ENCODE data around the gene PEX3. TPM values are rescaled to one million over a fixed set of nuclear protein-coding genes. Genes with fewer than 3 reads are reported as not detected.
A peak's percentile ranks its signal among the peaks of the same experiment; 100 is the strongest.

Gene PEX3
- polyA plus RNA-seq, 3 donors = 3.2 to 6.9 (median 5.2) TPM

DNA sequence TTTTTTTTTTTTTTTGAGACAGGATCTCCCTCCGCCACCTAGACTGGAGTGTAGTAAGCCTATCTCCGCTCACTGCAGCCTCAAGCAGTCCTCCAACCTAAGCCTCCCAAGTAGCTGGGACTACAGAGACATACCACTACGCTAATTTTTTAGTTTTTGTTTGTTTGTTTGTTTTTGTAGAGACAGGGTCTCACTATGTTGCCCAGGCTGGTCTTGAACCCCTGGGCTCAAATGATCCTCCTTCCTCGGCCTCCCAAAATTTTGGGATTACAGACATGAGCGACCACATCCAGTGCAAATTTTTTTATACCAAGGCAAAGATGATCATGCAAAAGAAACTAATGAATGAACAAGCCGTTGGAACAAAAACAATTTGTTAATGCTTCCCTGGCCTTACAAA, 55.6 kb downstream of the PEX3 start:
- Histone ChIP-seq H4K20me1 (ENCODE audit: insufficient read depth, low read length) (peaks cover 55% of the 10 kb centered on the region), H3K9me3 (replicated peaks in 1 of 2; ENCODE audit: control insufficient read depth in 1 of 2, insufficient read depth in 1 of 2, low read length in 2 of 2) (no peaks in the 10 kb centered on the region)
- H3K4me3 Mint-ChIP-seq = no peak overlapping the region

DNA sequence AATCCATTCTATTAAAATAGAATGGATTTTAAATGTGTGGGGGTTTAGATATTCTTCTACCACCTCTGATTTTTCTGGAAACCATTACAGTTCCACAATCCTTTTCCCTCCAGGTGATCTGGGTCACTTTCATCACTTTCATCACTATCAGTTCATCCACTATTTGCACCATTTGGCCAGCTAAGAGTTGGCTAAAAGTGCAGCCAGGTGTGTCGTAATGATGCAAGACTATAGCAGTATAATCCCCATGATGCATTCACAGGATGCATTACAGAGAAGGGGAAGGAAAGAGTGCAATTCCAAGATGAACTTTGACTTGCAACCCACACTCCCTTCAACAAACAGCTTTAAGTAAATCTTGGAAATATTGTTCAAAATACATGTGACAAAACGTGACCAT, 56.0 kb downstream of the PEX3 start:
- no peaks in the 10 kb centered on the region for H3K9me3 ChIP-seq (replicated peaks in 1 of 2; ENCODE audit: control insufficient read depth in 1 of 2, insufficient read depth in 1 of 2, low read length in 2 of 2)
- no peak overlapping the region for H3K9ac ChIP-seq (ENCODE audit: insufficient read depth, low read length, poor library complexity, severe bottlenecking)
- no peaks in the 10 kb centered on the region for H3K27me3 Mint-ChIP-seq (ENCODE audit: low read depth in 3 of 3)
- H3K4me1 Mint-ChIP-seq = peaks cover 25% of the 10 kb centered on the region
- H3K27ac Mint-ChIP-seq = no peak overlapping the region
- H3K36me3 Mint-ChIP-seq = peaks cover 49 to 62% of the 10 kb centered on the region in 2 donors
- no peak overlapping the region for H3K4me3 ChIP-seq (replicated peaks in 1 of 3; ENCODE audit: low read depth in 2 of 3, low read length in 3 of 3)
- TF ChIP-seq, protein P1, sequence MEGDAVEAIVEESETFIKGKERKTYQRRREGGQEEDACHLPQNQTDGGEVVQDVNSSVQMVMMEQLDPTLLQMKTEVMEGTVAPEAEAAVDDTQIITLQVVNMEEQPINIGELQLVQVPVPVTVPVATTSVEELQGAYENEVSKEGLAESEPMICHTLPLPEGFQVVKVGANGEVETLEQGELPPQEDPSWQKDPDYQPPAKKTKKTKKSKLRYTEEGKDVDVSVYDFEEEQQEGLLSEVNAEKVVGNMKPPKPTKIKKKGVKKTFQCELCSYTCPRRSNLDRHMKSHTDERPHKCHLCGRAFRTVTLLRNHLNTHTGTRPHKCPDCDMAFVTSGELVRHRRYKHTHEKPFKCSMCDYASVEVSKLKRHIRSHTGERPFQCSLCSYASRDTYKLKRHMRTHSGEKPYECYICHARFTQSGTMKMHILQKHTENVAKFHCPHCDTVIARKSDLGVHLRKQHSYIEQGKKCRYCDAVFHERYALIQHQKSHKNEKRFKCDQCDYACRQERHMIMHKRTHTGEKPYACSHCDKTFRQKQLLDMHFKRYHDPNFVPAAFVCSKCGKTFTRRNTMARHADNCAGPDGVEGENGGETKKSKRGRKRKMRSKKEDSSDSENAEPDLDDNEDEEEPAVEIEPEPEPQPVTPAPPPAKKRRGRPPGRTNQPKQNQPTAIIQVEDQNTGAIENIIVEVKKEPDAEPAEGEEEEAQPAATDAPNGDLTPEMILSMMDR (IDR thresholded peaks at IDR 0.05) = no peak
- intact Hi-C loops (cut with micrococcal nuclease) = no loop called here
- H3K27me3 ChIP-seq (ENCODE audit: control insufficient read depth in 2 of 2, insufficient read depth in 2 of 2, low read length in 2 of 2) = no peaks in the 10 kb centered on the region
- peaks cover 49% of the 10 kb centered on the region for H3K79me2 ChIP-seq (ENCODE audit: insufficient read depth, low read length)
- no peak overlapping the region for H3K27ac ChIP-seq (ENCODE audit: low read depth in 1 of 2, low read length in 2 of 2)
- H3K36me3 ChIP-seq (replicated peaks in 1 of 2; ENCODE audit: control insufficient read depth in 1 of 2, insufficient read depth in 2 of 2, low read length in 2 of 2) = peaks cover 50 to 61% of the 10 kb centered on the region in 2 donors
- 100% methylated on average over 1 of the region's 2 CpGs for WGBS (ENCODE audit: insufficient coverage)
- peaks cover 14 to 19% of the 10 kb centered on the region in 2 donors for H3K4me1 ChIP-seq (ENCODE audit: control insufficient read depth in 1 of 2, insufficient read depth in 2 of 2, low read length in 2 of 2)
- no peak for DNase-seq
- no peak overlapping the region for H3K4me2 ChIP-seq (replicated peaks; ENCODE audit: extremely low read depth, low read length, poor library complexity, severe bottlenecking)
- no peak overlapping the region for H3K4me3 Mint-ChIP-seq
- no peak overlapping the region for H2AFZ ChIP-seq (ENCODE audit: insufficient read depth, low read depth, low read length, poor library complexity, severe bottlenecking)
- peaks cover 53% of the 10 kb centered on the region for H4K20me1 ChIP-seq (ENCODE audit: insufficient read depth, low read length)
- H3K9me3 Mint-ChIP-seq = no peaks in the 10 kb centered on the region

More for the DNA sequence above, 55.6 kb downstream of the PEX3 start:
- Mint-ChIP-seq H3K27ac (peak overlapping the region in 1 of 7 donors; percentile 2), H3K4me1 (peaks cover 23% of the 10 kb centered on the region), H3K9me3 (no peaks in the 10 kb centered on the region), H3K27me3 (ENCODE audit: low read depth in 3 of 3) (no peaks in the 10 kb centered on the region), H3K36me3 (peaks cover 54 to 66% of the 10 kb centered on the region in 2 donors)
- H3K9ac ChIP-seq (ENCODE audit: insufficient read depth, low read length, poor library complexity, severe bottlenecking) = no peak overlapping the region
- H3K4me2 ChIP-seq (replicated peaks; ENCODE audit: extremely low read depth, low read length, poor library complexity, severe bottlenecking) = no peak overlapping the region
- H3K27me3 ChIP-seq (ENCODE audit: control insufficient read depth in 2 of 2, insufficient read depth in 2 of 2, low read length in 2 of 2) = no peaks in the 10 kb centered on the region
- peaks cover 55 to 65% of the 10 kb centered on the region in 2 donors for H3K36me3 ChIP-seq (replicated peaks in 1 of 2; ENCODE audit: control insufficient read depth in 1 of 2, insufficient read depth in 2 of 2, low read length in 2 of 2)
- no peak overlapping the region for H3K4me3 ChIP-seq (replicated peaks in 1 of 3; ENCODE audit: low read depth in 2 of 3, low read length in 3 of 3)
- H2AFZ ChIP-seq (ENCODE audit: insufficient read depth, low read depth, low read length, poor library complexity, severe bottlenecking) = no peak overlapping the region
- TF ChIP-seq, protein P1 (IDR thresholded peaks at IDR 0.05) = no peak
- no peak for DNase-seq
- no peak overlapping the region for H3K27ac ChIP-seq (ENCODE audit: low read depth in 1 of 2, low read length in 2 of 2)
- H3K4me1 ChIP-seq (ENCODE audit: control insufficient read depth in 1 of 2, insufficient read depth in 2 of 2, low read length in 2 of 2) = peaks cover 13 to 18% of the 10 kb centered on the region in 2 donors
- WGBS (ENCODE audit: insufficient coverage) = no CpG with 5 or more reads among the region's 6 CpGs
- H3K79me2 ChIP-seq (ENCODE audit: insufficient read depth, low read length) = peaks cover 45% of the 10 kb centered on the region
- intact Hi-C loops (cut with micrococcal nuclease) = no loop called here

All from CD14-positive monocyte (primary cell).